NT2/D1 (cell line): ENCODE data around the gene GRAMD1B.
"Not testable (repeated sequence)": the region's sequence is repeated elsewhere in the genome, so short reads cannot be mapped to it uniquely, and the experiment has no call there.

Source experiments
- DNase-seq: peaks from one replicate; pipeline ENCODE4 v3.0.0-alpha.2; 2011; ENCODE audit warnings: low read depth, low spot score
- H3K27me3 ChIP-seq: 2 replicates; pipeline ENCODE4 v1.6.0; 2011; ENCODE audit warnings: mild to moderate bottlenecking; ENCODE audit not compliant: insufficient read length, insufficient read depth
- H3K36me3 ChIP-seq: 2 replicates; pipeline ENCODE4 v1.6.1; 2011; ENCODE audit warnings: mild to moderate bottlenecking, low read length, mixed read lengths; ENCODE audit not compliant: insufficient read depth, insufficient read length
- H3K4me1 ChIP-seq: 2 replicates; pipeline ENCODE4 v1.5.1; 2011; ENCODE audit not compliant: insufficient read depth, insufficient read length
- H3K4me3 ChIP-seq: 2 replicates; pipeline ENCODE4 v1.5.1; 2011; ENCODE audit warnings: low read depth; ENCODE audit not compliant: insufficient read length
- H3K9ac ChIP-seq: 2 replicates; pipeline ENCODE4 v1.6.0; 2011; ENCODE audit warnings: low read depth; ENCODE audit not compliant: insufficient read length
- H3K9me3 ChIP-seq: 2 replicates; pipeline ENCODE4 v1.5.1; 2011; ENCODE audit warnings: mild to moderate bottlenecking, low read length; ENCODE audit not compliant: insufficient read depth
- SUZ12 ChIP-seq: IDR thresholded peaks from 2 replicates; pipeline ENCODE4 v1.6.1; 2011; ENCODE audit not compliant: insufficient read length, insufficient read depth; ENCODE audit errors: extremely low read depth
- YY1 ChIP-seq: IDR thresholded peaks from 2 replicates; pipeline ENCODE4 v1.6.1; 2011; ENCODE audit not compliant: insufficient read length, insufficient read depth
- ZNF274 ChIP-seq: IDR thresholded peaks from 2 replicates; pipeline ENCODE4 v1.6.1; 2011; ENCODE audit warnings: mild to moderate bottlenecking, low read depth, low read length

GRAMD1B gene

GRCh38 chr11:123460012-123460700 lies 30.1 kb downstream of the GRAMD1B start:
- Histone ChIP-seq H3K27me3 (no peaks in the 10 kb centered on the region), H3K36me3 (no peaks in the 10 kb centered on the region), H3K4me1 (no peaks in the 10 kb centered on the region), H3K4me3 (no peak overlapping the region), H3K9me3 (no peaks in the 10 kb centered on the region), H3K9ac (no peak overlapping the region)
- DNase-seq, result no peak
- TF ChIP-seq YY1, result no peak
- no peak for TF ChIP-seq ZNF274
- no peak for TF ChIP-seq SUZ12

- no peaks in the 10 kb centered on the region for H3K36me3 ChIP-seq
- no peak overlapping the region for H3K9ac ChIP-seq
- no peaks in the 10 kb centered on the region for H3K4me1 ChIP-seq
- no peak for DNase-seq
- no peak overlapping the region for H3K4me3 ChIP-seq
- no peaks in the 10 kb centered on the region for H3K27me3 ChIP-seq
- H3K9me3 ChIP-seq, result no peaks in the 10 kb centered on the region
- no peak for TF ChIP-seq SUZ12
- TF ChIP-seq YY1, result no peak
- no peak for TF ChIP-seq ZNF274
These were observed 31.1 kb downstream of the GRAMD1B start for GRCh38 chr11:123461164-123461563.

GRCh38 chr11:123465667-123466066 lies 35.6 kb downstream of the GRAMD1B start:
- not testable (repeated sequence) for H3K36me3 ChIP-seq, H3K9me3 ChIP-seq, H3K4me1 ChIP-seq, H3K4me3 ChIP-seq, H3K27me3 ChIP-seq, DNase-seq, H3K9ac ChIP-seq

- H3K27me3 ChIP-seq, H3K4me1 ChIP-seq: not testable (repeated sequence)
These were observed 36.1 kb downstream of the GRAMD1B start for GRCh38 chr11:123466172-123466571.

GRCh38 chr11:123469089-123469488 lies 39.0 kb downstream of the GRAMD1B start:
- Histone ChIP-seq H3K9me3 (no peaks in the 10 kb centered on the region), H3K27me3 (no peaks in the 10 kb centered on the region), H3K9ac (no peak overlapping the region), H3K4me1 (no peaks in the 10 kb centered on the region), H3K36me3 (no peaks in the 10 kb centered on the region), H3K4me3 (no peak overlapping the region)
- DNase-seq, result no peak
- no peak for TF ChIP-seq YY1
- TF ChIP-seq SUZ12, result no peak
- TF ChIP-seq ZNF274, result no peak

More at GRCh38 chr11:123466172-123466571, 36.1 kb downstream of the GRAMD1B start:
- not testable (repeated sequence) for H3K9me3 ChIP-seq, H3K36me3 ChIP-seq, H3K4me3 ChIP-seq, H3K9ac ChIP-seq, DNase-seq

GRCh38 chr11:123469586-123469985 lies 39.5 kb downstream of the GRAMD1B start:
- DNase-seq, result no peak
- Histone ChIP-seq H3K27me3 (no peaks in the 10 kb centered on the region), H3K4me3 (no peak overlapping the region), H3K4me1 (no peaks in the 10 kb centered on the region), H3K9me3 (no peaks in the 10 kb centered on the region), H3K36me3 (no peaks in the 10 kb centered on the region), H3K9ac (no peak overlapping the region)
- TF ChIP-seq YY1 (no peak), ZNF274 (no peak), SUZ12 (no peak)

GRCh38 chr11:123470842-123471241 lies 40.8 kb downstream of the GRAMD1B start:
- Histone ChIP-seq H3K36me3 (no peaks in the 10 kb centered on the region), H3K9ac (no peak overlapping the region), H3K4me3 (no peak overlapping the region), H3K4me1 (no peaks in the 10 kb centered on the region), H3K9me3 (no peaks in the 10 kb centered on the region), H3K27me3 (no peaks in the 10 kb centered on the region)
- no peak for TF ChIP-seq SUZ12
- no peak for TF ChIP-seq YY1
- no peak for TF ChIP-seq ZNF274
- no peak for DNase-seq

- no peaks in the 10 kb centered on the region for H3K9me3 ChIP-seq
- H3K9ac ChIP-seq, result no peak overlapping the region
- TF ChIP-seq SUZ12 (no peak), YY1 (no peak), ZNF274 (no peak)
- H3K27me3 ChIP-seq, result no peaks in the 10 kb centered on the region
- H3K36me3 ChIP-seq, result no peaks in the 10 kb centered on the region
- H3K4me1 ChIP-seq, result no peaks in the 10 kb centered on the region
- DNase-seq, result no peak
- H3K4me3 ChIP-seq, result no peak overlapping the region
These were observed 42.3 kb downstream of the GRAMD1B start for GRCh38 chr11:123472236-123472935.
